Measurements from ENCODE around the gene DZIP1L.

GRCh38 chr3:138092023-138092422 is 23.4 kb downstream of the DZIP1L start:
- TF ChIP-seq CTCF (IDR thresholded peaks at IDR 0.05) (no peak), POLR2AphosphoS5 (IDR thresholded peaks at IDR 0.05; ENCODE audit: insufficient read depth in 1 of 2, low read depth in 1 of 2) (no peak), POLR2A (IDR thresholded peaks at IDR 0.05) (no peak)
